SK-N-MC (cell line): Measurements from ENCODE around the gene SH3RF3.

ENCODE experiments used
- EZH2 ChIP-seq: fragments of 200-600 bp; sonication (generic); IDR thresholded peaks from one replicate; pipeline ENCODE4 v1.6.1; 2017; ENCODE audit warnings: antibody characterized with exemption
- POLR2AphosphoS5 ChIP-seq: IDR thresholded peaks from 2 replicates; pipeline ENCODE4 v1.6.1; 2012; ENCODE audit warnings: mild to moderate bottlenecking, low read depth, low read length, borderline replicate concordance

DNA sequence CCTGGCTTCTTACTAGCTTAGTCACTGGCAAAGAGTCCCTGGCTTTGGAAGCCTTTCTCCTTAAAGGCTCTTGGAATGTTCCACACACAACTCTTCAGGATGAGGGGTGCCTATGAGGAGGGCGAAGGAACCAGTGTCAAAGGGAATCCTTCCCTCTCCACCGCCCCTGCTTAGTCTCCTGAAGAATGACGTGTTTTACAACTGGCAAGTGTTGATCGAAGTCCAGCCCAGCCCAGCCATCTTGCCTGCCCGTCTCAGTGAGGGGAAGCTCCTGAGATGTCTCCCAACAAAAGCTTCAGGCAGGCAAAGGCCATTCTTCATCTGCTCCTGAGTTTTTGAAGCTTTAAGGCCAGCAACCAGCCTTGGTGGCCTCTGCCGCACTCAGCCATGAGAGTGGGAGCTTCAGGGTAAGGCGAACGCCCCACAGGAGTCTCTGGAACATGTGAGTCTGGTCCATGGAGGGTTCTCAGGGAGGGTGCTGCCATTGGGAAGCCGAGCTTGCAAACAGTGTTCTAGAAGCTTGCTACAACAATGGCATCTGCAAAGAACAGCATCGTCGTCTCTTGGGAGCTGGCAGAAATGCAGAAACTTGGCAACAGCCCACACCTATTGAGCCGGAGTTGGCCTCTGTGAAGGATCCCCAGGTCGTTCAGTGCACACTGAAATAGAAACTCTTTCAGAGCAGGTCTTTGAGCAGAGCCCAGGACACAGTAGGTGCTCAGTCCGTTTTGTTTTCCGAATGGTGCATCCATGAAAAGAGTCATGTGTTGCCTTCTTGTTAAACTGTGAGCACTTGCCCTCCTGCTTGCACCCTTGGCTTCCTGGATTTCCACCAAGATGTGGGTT, 264.0 kb downstream of the SH3RF3 start:
- no peak for TF ChIP-seq EZH2
- TF ChIP-seq POLR2AphosphoS5 = no peak
